Activated T-cell treated with anti-CD3 and anti-CD28 coated beads for 24 hours (primary cell): Measurements from ENCODE around the gene HIVEP1.
"Not testable (repeated sequence)": the region's sequence is repeated elsewhere in the genome, so short reads cannot be mapped to it uniquely, and the experiment has no call there.

Source experiments
- DNase-seq: peaks from one replicate; pipeline ENCODE4 v3.0.0-alpha.2; 2020; ENCODE audit warnings: low read depth

The HIVEP1 gene

GRCh38 chr6:12088531-12088930 is 76.4 kb downstream of the HIVEP1 start:
- DNase-seq: no peak

DNA sequence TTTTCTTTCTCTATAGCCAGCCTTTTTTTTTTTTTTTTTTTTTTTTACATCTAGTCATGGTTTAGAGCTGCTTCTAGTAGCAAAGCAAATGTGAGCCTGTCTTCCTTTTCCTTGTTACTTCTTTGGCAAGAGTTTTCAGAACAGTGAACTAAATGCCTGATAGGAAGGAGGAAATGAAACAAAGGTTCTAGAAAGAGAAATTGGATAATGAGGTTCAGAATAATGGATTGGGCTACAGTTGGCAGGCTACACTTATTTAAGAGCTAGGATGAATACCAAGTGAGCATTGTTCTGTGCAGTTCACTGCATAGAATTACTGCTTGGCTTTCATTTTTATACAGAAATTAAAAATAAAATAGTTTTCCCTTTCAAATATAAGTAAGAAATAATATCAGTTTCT is 78.6 kb downstream of the HIVEP1 start:
- no peak for DNase-seq

DNA sequence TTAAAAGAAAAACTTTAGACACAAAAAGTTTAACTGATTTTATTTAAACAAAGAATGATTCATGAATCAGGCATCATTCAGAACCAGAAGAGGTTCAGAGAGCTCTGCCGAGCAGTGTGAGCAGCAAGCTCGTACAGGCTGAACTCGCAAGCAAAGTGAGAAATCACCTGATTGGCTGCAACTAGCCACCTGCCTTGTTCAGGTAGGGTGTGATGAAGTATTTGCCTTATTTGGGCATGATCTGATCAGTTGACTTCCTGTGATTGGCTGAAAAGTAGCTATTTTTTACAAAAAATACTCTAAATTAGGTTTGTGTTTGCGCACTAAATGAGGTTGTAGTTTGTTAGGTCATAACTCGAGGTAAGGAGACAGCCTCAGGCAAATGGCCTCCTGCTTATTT is 80.7 kb downstream of the HIVEP1 start:
- no peak for DNase-seq

GRCh38 chr6:12094689-12095088 is 82.6 kb downstream of the HIVEP1 start:
- no peak for DNase-seq

DNA sequence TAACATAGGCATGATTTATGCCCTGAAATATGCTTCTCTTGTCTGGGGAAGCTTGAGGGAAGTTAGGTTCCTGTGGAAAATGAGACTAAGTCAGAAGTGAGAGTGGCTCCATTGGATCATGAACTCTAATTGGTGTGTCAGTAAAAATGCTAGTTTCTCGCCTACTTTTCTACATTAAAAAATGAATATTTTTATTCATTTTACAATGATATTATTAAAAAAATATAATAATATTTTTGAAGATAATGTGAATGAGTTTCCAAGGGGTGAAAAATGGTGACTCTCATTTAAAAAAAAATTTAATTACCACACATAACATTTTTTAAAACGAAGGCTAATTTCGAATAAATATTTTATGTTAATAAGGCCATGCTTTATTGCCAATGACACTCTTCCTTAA is 84.2 kb downstream of the HIVEP1 start:
- no peak for DNase-seq

DNA sequence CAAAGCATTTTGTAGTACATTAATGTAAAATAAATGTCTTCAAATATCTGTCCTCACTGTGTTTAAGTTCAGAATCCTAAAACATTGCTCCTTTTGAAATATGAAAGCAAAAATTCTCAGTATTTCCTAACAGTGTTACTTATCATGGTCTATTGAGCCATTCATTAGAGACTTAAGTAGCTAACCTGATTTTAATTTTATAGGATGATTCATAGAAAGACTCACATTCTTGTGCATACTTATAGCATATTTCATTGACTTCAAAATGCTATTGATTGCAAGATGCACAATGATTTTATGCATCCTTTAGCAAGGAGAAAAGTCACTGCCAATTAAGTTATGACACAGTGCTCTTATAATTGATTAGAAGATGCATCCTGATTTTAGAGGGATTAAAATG is 85.7 kb downstream of the HIVEP1 start:
- DNase-seq: no peak

DNA sequence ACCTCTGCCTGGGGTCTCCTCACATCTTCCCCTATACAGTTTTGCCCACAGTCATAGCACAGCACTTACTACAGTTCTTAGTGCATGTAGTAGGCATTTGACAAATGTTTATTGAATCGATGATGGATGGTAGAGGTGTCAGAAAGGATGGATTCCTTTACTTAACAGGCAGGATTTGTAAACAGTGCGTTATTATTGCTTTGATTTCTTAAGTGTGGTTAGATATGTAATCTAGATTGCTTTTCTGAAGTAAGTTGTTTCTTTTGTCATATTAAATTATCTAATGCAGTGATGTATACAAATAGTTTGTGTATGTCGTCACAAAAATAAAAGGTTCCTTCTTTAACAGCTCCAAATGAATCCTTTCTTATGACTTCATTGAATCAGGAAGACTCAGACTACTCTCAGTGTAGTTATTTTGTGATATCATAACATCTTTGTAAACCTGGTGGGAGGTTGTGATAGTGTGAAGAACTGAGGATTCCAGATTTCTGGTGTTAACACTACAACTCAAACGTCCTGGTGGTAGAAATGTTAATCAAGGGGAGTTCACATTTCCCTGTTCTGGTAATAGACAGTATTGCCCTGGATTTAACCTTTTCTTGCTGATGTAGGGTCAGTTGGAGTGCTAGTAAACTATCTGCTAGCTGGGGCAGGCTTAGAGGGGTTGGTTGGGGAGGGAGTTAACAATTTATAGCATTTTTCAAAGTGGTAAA is 87.7 kb downstream of the HIVEP1 start:
- no peak for DNase-seq

DNA sequence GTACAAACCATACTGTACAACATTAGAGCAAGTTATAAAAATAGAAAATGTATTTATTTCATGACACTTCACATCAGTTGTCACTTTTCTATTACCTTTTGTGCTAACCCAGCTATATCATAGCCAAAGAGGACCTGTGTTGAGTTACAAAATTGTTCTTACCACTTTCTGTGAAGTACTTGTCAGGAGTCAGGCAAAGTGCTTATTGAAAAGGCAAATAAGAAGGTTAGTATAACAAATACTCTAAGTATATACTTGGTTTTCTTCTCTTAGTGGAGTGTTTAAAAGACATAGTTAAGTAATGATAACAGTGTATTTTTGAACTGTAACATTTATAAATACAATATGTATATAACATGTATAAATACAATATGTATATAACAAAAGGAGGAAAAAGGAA is 88.9 kb downstream of the HIVEP1 start:
- DNase-seq: no peak

- no peak for DNase-seq
These were observed 89.7 kb downstream of the HIVEP1 start for GRCh38 chr6:12101653-12102312.

DNA sequence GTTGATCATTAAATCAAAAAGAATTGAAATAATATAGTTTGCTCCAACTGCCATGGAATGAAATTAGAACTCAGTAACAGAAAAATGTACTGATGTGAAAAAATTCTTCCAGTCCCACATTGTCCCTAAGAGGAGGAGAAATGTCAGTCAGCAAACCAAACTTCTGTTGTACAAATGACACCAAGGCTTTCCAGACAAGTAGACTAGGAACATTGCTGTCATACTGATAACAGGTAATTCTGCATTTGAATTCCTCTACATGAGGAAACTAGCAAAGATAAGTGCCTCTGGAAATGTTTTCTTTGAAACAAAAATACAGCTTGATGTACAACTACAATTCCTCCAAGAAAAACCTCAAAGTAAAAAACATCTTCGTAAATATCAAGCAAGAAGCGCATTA is 90.2 kb downstream of the HIVEP1 start:
- DNase-seq: no peak

DNA sequence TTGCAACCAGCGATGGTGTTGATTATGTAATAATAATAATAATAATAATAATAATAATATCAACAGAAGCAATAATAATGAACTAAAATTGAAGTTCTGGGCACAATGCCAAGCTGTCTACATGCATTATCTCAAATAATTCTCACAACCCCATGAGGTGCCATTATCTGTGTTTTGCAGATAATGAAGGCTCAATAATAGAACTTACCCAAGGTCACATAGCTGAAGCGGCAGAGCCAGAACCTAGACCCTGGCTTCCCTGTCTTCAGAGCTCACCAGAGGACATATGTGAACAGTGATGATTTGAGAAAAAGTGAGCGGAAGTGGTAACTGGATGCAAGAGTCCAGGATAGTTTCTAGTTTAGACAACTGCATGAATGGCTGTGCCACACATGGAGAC is 91.0 kb downstream of the HIVEP1 start:
- DNase-seq: no peak

- DNase-seq: no peak
These were observed 93.2 kb downstream of the HIVEP1 start for GRCh38 chr6:12105271-12105670.

- DNase-seq: not testable (repeated sequence)
These were observed 96.3 kb downstream of the HIVEP1 start for GRCh38 chr6:12108376-12108775.

GRCh38 chr6:12110523-12111362 is 98.6 kb downstream of the HIVEP1 start:
- DNase-seq: no peak

- no peak for DNase-seq
These were observed 99.2 kb downstream of the HIVEP1 start for GRCh38 chr6:12111363-12111670.

DNA sequence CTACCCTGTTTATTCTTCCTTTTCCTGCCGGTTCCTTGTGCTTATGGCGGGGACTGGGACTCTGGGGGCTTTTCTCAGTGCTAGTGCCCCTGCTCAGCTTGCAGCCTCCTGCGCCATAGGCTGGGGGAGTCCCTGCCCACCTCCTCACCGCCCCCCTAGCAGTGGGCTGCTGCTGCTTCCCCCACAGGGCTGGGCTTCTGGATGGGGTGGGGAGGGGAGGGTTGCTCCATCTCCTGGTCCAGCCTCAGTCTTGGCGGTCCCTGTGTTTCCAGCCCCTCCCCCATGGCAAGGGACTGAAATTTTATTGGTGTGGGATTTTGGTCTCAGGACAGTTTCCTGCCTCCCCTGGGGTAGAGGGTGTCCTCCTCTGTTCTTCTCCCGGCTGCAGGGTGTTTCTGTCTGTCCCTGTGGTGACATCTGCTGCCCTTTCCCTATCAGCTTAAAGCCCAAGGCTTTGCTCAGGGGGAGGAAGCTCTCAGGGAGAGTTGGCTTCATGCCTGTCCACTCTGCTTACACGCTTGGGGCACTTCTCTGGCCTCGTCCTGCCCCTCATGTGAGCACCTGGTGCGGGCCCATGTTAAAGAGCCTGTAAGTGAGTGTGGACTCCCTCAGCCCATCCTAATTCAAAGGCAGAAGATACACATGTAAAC is 100.6 kb downstream of the HIVEP1 start:
- no peak for DNase-seq

DNA sequence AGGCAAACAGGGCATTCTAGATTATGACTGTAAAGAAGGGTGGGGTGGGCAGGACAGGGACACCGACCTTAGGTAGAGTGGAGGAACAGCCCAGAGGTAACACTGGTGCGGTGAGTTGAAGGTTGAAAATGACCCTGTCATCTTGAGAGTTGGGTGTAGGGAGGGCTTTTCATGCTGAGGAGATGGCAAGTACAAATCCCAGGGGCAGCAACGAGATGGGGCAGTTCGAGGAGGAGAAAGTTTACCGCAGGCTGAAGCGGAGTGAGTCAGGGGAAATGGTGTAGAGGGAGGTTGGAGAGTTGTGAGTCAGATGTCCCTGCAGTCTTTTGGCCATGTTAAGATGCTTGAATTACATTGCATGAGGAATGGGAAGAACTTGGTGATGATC is 101.1 kb downstream of the HIVEP1 start:
- DNase-seq: no peak

- DNase-seq: no peak
These were observed 102.0 kb downstream of the HIVEP1 start for GRCh38 chr6:12114055-12114503.

- DNase-seq: no peak
These were observed 102.9 kb downstream of the HIVEP1 start for GRCh38 chr6:12115001-12115400.

GRCh38 chr6:12115492-12115891 is 103.4 kb downstream of the HIVEP1 start:
- DNase-seq: no peak

- DNase-seq: no peak
These were observed 104.2 kb downstream of the HIVEP1 start for GRCh38 chr6:12116264-12116800.

DNA sequence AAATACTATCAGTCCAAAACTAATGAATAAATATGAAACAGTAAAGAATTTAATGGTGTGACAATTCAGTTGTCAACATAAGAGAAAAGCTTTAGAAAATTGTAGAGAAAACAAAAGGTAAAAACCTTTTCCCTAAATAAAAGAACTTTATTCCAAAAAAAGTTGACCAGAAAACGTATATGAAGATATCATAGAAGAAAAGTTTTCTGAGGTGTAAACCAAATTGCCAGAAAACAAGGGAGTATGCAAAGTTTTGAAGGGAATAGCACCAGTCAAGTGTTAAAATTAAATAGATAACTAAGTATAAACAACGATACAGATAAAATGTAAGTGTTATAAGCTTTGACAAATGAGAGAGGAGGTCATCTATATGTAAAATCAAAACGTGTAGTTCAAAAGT is 104.9 kb downstream of the HIVEP1 start:
- DNase-seq: no peak
